Posterior cingulate gyrus (tissue), 11 donors: ENCODE results near the gene COMMD3.

Experiments used
- DNase-seq, 10 donors: peaks; one replicate each; pipeline versions ENCODE4 v3.0.0 to v3.0.0-alpha.2; 2020 to 2021; ENCODE audit warnings: mixed read lengths in 3 of 10
- intact Hi-C: fragments of 100-400 bp; cut with DNase I; formaldehyde crosslinking; loops from one replicate; pipeline ENCODE4 v1.15.1; 2023

COMMD3 gene

DNA sequence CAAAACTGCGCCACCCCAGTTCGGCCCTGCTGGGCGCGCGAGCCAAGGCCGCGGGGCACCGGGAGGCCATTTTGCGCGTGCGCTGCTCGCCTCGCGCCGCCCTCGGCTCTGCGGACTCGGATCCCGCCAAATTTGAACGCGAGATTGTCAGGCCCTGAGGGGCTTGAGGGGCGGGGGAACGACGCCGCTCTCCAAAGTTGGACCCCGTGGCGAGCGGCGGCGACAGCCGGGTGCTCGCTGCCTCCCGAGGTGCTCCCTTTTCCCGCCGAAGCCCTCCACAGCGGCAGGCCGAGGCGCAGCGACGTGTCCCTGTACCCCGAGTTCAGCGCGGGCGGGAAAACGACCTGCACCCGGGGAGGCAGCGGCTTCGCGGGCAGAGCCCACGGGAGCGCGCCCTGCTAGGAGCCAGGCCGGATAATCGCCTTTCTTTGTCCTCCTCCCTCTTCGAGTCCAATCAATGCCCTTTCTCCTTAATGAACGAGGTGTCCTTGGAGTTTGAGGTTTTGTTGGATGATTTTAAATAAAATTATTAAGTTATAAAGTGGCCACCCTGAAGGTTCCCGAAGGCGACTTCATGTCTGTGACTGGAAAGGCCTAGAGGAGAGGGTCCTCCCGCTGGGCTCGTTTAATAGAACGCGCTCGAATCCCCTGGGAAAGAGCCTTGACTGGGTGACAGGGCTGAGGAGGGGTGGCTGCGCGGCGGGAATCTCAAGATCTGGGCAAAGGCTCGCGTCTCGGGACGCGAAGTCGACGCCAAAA lies 18.4 kb downstream of the COMMD3 start:
- DNase-seq, result peak in 2 of 10 donors; percentile 75 to 83
- intact Hi-C loops, result loop anchor here (5.0 kb wide), 1 partner anchor 218 kb away; no protein-coding TSS in a partner anchor

- intact Hi-C loops, result no loop called here
- peak in 6 of 10 donors; percentile 33 to 92 (median 55) for DNase-seq
Measured at GRCh38 chr10:22335173-22335933, 19.2 kb downstream of the COMMD3 start.

GRCh38 chr10:22338185-22338900 lies 22.2 kb downstream of the COMMD3 start:
- intact Hi-C loops, result no loop called here
- DNase-seq, result no peak

- intact Hi-C loops, result no loop called here
- DNase-seq, result no peak
Measured at GRCh38 chr10:22338931-22339330, 22.7 kb downstream of the COMMD3 start.

DNA sequence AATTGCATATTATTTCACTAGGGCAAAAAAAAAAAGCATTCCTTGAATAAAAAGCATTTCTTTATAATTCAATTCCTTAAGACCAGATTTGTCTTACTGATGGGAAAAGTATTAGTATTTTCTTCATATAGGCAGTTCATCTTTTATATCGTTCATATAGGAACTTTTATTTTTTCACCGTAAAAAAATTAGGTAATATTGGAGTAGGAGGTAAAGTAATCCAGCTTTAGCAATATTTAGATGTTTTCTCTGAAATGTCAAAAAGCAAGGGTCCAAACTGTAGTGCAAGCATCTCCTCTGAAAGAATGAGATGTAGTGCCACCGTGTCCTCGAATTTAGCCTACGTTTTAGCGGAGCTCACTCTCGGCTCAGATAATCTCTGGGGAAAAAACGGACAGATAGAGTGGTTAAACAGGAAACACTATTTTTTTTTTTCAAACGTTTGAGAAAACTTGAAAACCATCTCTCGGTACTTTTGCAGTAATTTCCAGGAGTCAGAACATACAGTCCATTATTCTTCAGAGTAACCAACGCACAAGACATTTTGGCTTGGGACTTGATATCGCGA lies 23.7 kb downstream of the COMMD3 start:
- intact Hi-C loops, result loop anchor here (10.0 kb wide), 1 partner anchor 375 kb away; the partner anchor contains the start of gene PIP4K2A

GRCh38 chr10:22340329-22341189 lies 24.4 kb downstream of the COMMD3 start:
- intact Hi-C loops, result loop anchor here (10.0 kb wide), 1 partner anchor 374 kb away; the partner anchor contains the start of gene PIP4K2A
- DNase-seq, result peak in 9 of 10 donors; percentile 27 to 93 (median 57)

More for the DNA sequence above, 23.7 kb downstream of the COMMD3 start:
- DNase-seq, result no peak

GRCh38 chr10:22341190-22341925 lies 25.2 kb downstream of the COMMD3 start:
- peak in 2 of 10 donors; percentile 58 to 70 for DNase-seq
- intact Hi-C loops, result loop anchor here (10.0 kb wide), 1 partner anchor 373 kb away; the partner anchor contains the start of gene PIP4K2A

DNA sequence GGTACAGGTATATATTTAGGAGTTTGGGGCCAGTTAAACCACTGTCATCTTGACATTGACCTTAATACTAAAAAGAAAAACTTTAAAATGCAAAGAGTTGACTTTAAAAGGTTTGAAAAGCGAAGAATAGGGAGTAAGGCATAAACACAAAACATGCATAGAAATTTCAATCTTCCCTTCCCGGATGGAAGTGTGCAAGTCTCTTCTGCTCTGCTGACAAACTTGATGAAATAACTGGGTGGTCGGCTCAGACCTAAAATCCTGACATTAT lies 25.7 kb downstream of the COMMD3 start:
- DNase-seq, result no peak
- intact Hi-C loops, result loop anchor here (10.0 kb wide), 1 partner anchor 373 kb away; the partner anchor contains the start of gene PIP4K2A

GRCh38 chr10:22342421-22342820 lies 26.2 kb downstream of the COMMD3 start:
- intact Hi-C loops, result loop anchor here (10.0 kb wide), 1 partner anchor 372 kb away; the partner anchor contains the start of gene PIP4K2A
- DNase-seq, result no peak

DNA sequence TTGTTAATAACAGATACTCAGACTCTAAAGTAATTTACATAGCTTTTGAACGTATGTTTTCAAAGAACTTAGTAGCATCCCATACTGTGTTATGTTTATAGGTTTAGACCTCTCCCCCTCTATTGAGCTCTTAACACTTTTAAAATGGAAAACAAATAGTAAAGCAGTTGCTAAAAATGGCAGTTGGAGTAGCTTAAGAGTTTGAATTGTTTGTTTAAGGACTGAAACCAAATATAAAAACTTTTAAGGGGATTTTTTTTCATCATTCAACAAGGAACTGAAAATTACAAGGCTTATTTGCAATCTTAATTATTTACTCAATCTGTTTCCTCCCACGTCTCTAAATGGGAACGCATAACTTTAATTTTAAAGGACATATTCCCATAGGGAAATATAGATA lies 27.5 kb downstream of the COMMD3 start:
- intact Hi-C loops, result loop anchor here (10.0 kb wide), 1 partner anchor 371 kb away; the partner anchor contains the start of gene PIP4K2A
- DNase-seq, result no peak

GRCh38 chr10:22344249-22344648 lies 28.1 kb downstream of the COMMD3 start:
- intact Hi-C loops, result loop anchor here (10.0 kb wide), 1 partner anchor 371 kb away; the partner anchor contains the start of gene PIP4K2A
- DNase-seq, result no peak

- intact Hi-C loops, result loop anchor here (10.0 kb wide), 1 partner anchor 370 kb away; the partner anchor contains the start of gene PIP4K2A
- no peak for DNase-seq
Measured at GRCh38 chr10:22344781-22345300, 28.7 kb downstream of the COMMD3 start.

DNA sequence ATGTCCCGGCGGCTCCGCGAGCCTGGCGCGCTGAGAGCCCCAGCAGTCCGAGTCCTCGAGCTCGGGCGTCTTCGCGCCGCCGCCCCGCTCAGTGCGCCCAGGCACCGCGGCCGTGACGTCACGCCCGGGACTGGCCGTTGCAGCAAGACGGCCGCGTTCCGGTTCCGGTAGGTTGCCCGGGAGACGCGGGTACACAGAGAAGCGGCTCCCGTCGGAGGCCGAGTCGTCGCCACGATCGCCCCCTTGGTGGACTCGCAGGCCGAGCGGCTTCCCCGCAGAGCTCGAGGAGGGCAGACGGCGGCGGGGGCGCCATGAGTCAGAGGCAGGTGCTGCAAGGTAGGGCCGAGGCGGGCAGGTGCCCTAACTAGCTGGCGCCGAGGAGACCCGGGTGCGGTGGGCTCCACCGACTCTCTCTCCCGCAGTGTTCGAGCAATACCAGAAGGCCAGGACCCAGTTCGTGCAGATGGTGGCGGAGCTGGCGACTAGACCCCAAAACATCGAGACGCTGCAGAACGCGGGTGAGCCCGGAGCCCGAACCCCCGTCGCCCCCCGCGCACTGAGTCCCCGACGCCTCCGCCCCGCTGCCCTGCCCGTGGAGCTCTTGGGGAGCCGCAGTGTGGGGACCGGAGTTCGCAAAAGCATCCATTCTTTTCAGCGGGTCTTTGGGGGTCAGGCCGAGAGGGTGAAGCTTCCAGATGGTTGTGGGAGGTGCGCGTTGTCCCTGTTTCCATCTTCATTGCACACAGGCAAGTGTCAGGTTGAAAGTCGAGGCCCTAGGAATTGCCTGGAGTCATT lies 29.3 kb downstream of the COMMD3 start, which contains the start of gene SPAG6:
TSS of gene SPAG6 (plus strand) at position 196 of the 795 bp plus-strand sequence. CDS start at position 312, 116 bp downstream.
- DNase-seq, result peak; percentile 10 to 93 (median 60)
- intact Hi-C loops, result loop anchor here (10.0 kb wide), 1 partner anchor 369 kb away; the partner anchor contains the start of gene PIP4K2A

DNA sequence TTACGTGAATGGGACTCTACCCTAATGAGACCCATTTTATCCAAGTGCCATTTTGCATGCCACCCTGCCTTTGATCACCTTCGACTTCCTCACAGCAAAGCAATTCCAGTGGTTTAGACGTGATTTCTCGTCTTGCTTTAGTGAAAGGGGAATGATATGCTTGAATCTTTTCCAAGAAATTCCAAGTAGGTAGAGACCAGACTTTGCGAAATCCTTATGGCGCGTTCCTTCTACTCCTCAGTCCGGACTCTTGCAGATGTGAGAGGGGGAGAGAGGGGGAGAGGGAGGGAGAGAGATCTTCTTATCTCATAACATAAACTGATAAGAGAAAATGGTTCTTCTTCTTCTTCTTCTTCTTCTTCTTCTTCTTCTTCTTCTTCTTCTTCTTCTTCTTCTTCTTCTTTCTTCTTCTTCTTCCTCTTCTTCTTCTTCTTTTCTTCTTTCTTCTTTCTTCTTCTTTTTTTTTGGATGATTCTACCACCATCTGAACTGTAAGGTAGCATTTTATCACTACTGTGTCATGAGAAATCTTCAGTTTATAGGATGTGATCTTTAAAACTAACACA lies 30.0 kb downstream of the COMMD3 start:
- DNase-seq, result no peak
- intact Hi-C loops, result loop anchor here (10.0 kb wide), 1 partner anchor 369 kb away; the partner anchor contains the start of gene PIP4K2A

GRCh38 chr10:22349755-22350154 lies 33.6 kb downstream of the COMMD3 start:
- no peak for DNase-seq
- intact Hi-C loops, result loop anchor here (10.0 kb wide), 1 partner anchor 365 kb away; the partner anchor contains the start of gene PIP4K2A

- intact Hi-C loops, result no loop called here
- DNase-seq, result no peak
Measured at GRCh38 chr10:22351131-22351703, 35.0 kb downstream of the COMMD3 start.
